Measurements from ENCODE around the gene CACNA2D3.
"Not testable (repeated sequence)": the region's sequence is repeated elsewhere in the genome, so short reads cannot be mapped to it uniquely, and the experiment has no call there.

CACNA2D3 gene

GRCh38 chr3:54378184-54378583 is 255.8 kb downstream of the CACNA2D3 start:
- no peak for DNase-seq

DNA sequence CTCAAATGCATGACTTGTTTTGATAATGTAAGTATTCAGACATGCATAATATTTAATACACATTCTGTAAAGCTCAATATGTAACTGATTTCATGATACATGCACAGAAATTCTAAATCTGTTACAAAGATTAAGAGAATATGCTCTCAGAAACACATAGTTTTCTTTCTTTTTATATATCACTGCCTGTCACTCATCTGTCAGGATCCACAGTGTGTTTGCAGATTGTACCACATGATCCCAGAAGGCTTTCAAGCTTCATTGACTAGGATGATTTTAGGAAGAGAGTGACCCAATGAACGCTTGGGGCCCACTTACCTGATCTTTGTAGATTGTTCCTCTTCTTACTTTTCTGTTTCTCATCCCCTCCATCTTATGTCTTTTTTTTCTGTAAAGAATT is 261.9 kb downstream of the CACNA2D3 start:
- DNase-seq, result no peak

GRCh38 chr3:54390582-54390981 is 268.2 kb downstream of the CACNA2D3 start:
- DNase-seq, result no peak

DNA sequence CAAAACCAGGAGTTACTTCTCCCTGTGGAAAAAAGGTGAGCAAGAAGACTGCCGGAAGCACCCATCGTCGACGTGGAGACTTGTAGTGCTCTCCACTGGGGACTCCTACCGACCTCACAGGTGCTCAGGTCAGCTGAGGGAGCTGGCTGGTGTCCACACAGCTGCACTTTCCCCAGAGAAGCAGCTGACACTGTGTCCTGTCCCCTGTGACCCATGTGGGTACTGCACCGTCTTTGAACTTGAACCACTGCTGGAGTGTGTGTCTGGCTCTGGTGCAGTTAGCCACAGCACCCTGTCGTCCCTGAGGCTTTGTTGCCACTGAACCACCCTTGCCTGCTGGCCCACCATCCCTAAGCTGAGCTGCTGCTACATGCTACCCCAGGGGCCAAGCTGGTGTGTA is 270.8 kb downstream of the CACNA2D3 start:
- DNase-seq, result no peak

DNA sequence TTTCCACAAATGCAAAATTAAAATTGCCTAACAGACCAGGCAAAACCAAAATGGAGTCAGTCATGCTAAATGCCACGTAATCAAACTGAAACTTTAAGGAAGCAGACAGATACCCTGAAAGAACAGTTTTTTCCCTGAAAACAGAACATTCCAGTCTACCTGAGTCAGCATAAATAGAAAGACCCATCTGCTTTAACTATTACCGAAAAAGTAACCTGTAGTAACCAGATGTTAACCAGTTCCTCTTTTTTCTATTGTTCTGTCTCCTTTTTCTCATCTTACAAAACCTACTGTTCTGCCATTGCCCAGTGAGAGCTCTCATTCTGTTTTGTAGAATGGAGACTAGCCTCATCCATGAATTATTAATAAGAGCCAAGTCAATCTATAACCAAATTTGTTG is 286.0 kb downstream of the CACNA2D3 start:
- no peak for DNase-seq

DNA sequence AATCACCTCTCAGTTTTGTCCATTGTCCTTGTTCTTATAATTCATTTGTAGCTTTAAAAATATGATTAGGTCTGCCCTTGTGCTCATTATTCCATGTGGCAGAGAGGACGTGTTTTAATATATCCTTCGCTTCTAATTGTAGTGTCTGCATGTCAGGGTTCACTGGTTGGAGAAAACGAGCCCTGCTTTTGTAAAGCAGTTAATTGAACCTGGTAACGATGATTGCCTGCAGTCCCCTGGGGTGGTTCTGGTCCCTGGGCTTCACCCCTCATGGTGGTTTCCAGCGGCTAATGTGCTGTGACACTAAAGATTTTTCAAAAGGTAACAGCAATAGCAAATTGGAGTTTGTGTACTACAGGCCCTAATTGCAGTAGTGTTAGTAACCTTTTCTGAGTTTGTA is 299.6 kb downstream of the CACNA2D3 start:
- DNase-seq, result peak; percentile 36

GRCh38 chr3:54424292-54424691 is 301.9 kb downstream of the CACNA2D3 start:
- DNase-seq, result no peak

DNA sequence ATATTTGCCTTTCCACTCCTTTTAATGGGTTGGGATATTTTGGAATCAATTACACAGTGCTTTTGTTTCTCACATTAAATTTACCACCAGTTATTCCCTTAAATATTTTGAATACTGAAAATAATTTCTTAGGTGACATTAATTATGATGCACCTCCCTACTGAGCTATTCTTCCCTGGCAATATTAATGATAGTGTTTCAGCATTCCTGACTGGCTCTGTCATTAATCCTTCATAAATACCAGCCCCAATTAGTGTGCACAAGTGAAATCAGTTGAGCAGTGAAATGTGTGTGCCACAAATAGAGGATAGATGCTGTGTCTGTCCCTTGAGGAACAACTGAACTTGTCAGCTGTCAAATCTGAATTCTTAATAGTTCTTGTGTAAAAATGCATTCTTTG is 304.0 kb downstream of the CACNA2D3 start:
- DNase-seq, result peak; percentile 53

DNA sequence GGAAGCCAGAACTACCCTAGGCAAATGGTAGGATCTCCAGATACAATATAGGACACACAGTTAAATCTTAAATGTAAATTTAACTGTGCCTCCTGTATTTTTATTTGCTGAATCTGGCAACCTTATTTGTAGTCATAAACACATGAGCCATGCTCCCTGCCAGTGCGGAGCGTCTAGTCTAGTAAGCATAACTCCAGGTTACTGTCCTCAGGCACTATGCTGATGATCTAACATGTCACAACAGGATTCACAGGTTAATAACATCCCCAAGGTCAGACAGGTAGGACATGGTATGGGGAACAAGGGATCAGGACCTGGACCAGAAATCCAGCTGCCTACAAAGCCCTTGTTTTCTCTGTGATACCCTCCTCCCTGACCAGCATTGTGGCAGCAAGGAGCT is 305.1 kb downstream of the CACNA2D3 start:
- no peak for DNase-seq

GRCh38 chr3:54427941-54428871 is 305.9 kb downstream of the CACNA2D3 start:
- DNase-seq, result peak; percentile 83

GRCh38 chr3:54432975-54433374 is 310.6 kb downstream of the CACNA2D3 start:
- DNase-seq, result no peak

DNA sequence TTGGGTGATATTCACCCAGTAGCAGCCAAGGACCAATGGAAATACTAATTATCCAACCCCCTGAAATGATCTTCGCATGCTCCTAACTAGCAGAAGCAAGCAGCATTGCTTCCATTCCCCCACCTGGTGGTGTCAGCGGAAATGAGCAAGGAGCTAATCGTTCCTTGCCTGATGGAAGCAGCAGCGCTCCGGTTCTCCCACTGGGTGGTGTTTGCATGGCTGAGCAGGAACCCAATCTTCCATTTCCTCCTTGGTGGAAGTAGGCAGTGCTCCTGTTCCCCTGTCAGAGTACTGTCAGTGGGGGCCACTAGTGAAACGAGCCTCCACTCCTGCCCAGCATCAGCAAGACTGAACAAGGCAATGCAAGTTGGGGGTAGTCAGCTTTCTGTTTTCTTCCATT is 311.5 kb downstream of the CACNA2D3 start:
- DNase-seq, result no peak

DNA sequence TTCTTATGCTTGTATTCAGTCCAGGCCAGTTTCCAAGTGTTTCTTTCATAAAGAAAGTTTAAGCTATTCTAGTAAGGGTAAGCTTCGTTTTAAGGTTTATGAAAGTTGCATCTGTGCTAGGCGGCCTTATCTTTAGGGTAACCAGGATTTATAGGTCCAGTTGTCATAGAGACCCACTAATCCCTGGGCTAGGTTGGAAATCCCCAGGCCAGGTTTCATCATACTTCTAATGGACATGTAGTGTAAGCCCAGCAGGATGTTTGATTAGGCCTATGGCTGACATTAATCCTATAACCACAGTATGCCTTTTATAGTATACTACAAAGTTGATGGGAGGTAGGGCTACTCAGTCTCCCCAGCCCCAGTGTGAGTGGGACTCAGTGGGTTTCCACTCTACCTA is 312.4 kb downstream of the CACNA2D3 start:
- DNase-seq, result no peak

DNA sequence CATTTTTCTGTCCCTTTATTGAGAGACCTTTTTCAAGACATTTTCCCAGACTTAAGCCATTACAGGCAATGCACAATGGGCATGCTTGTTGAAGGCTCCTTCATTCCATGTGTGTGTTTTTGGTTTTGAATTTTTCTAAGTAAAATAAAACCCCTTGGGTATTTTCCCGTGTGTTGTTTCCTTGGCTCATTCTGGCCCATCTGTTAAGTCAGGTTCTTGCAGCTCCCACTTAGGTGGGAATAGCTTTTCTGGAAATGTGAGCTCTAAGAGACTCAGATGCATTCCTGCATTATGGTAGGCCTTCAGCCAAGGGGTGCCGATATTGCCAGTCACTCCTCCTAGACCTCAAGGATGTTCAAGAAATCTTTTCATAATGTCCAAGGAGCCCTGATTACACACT is 314.9 kb downstream of the CACNA2D3 start:
- DNase-seq, result no peak

- DNase-seq, result no peak
Observed at GRCh38 chr3:54443561-54444161, 321.3 kb downstream of the CACNA2D3 start.

DNA sequence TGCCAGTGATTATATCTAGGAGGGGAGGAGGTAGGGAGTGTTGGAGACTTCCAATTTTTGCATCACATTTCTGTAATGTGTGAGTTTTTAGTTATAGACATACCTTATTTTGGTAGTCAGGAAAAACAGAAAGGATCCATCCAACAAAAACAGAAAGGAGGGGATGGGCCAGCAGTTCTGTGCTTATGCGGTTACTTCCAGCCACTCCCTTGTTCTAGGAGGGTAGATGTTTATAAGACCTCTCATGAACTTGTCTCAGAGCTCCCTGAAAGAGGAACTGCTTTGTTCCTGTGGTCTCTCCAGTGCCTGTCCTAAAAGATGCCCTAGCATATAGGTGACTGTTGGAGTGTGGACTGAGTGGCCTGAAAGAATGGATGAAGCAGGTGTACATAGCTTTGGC is 323.3 kb downstream of the CACNA2D3 start:
- no peak for DNase-seq

DNA sequence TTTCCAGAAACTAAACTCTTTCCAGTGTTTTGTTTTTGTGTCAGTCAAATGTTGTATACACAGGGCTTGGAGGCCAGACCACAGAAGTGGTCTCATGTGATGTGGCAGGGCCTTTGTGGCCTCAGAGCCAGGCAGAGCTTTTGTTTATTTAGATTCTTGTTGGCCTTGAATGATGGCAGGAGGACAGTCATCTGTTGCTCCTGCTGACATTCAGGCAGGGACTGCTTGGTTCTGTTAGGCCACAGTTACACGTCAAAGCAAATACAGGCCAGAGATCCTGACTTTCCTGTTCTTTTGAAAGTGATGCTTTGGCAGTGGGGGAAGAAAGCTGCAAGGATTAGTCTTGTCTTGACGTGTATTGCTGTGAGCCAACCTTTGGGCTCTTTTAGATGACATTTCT is 325.1 kb downstream of the CACNA2D3 start:
- no peak for DNase-seq

- DNase-seq, result no peak
Observed at GRCh38 chr3:54454806-54455205, 332.5 kb downstream of the CACNA2D3 start.

DNA sequence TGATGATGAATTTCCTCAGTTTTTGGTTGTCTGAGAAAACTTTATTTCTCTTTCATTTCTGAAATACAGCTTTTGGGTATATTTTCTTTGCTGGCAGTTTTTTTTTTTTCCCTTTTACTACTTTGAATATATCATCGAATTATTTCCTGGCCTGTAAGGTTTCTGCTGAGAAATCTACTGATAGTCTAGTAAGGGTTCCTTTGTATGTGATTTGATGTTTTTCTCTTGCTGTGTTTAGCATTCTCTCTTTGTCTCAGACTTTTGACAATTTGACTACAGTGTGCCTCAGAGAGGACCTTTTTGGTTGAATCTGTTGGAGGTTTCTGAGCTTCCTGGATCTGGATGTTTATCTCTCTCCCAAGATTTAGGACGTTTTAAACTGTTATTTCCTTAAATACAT is 336.0 kb downstream of the CACNA2D3 start:
- DNase-seq, result no peak

DNA sequence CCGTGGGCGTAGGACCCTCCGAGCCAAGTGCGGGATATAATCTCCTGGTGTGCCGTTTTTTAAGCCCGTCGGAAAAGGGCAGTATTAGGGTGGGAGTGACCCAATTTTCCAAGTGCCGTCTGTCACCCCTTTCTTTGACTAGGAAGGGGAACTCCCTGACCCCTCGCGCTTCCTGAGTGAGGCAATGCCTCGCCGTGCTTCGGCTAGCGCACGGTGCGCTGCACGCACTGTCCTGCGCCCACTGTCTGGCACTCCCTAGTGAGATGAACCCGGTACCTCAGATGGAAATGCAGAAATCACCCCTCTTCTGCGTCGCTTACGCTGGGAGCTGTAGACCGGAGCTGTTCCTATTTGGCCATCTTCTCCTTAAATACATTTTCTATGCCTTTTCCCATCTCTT is 342.2 kb downstream of the CACNA2D3 start:
- not testable (repeated sequence) for DNase-seq

DNA sequence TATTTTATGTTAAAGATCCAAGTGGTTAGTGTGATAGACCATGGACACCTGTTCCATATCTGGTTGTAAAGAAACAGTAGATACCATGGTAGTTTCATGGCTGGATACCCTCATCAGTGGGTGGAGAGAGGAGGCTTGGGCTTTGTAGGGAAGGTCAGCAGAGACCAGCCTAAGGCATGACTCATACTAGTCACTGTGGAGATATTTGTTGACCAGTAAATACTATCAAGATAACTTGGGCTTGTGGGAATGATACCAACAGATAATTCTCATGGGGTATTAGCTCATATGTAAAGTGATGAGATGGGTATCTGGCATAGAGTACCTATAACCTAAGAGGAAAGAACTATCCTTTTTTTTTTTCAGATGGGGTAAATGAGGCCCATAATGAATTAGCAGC is 354.5 kb downstream of the CACNA2D3 start:
- no peak for DNase-seq

DNA sequence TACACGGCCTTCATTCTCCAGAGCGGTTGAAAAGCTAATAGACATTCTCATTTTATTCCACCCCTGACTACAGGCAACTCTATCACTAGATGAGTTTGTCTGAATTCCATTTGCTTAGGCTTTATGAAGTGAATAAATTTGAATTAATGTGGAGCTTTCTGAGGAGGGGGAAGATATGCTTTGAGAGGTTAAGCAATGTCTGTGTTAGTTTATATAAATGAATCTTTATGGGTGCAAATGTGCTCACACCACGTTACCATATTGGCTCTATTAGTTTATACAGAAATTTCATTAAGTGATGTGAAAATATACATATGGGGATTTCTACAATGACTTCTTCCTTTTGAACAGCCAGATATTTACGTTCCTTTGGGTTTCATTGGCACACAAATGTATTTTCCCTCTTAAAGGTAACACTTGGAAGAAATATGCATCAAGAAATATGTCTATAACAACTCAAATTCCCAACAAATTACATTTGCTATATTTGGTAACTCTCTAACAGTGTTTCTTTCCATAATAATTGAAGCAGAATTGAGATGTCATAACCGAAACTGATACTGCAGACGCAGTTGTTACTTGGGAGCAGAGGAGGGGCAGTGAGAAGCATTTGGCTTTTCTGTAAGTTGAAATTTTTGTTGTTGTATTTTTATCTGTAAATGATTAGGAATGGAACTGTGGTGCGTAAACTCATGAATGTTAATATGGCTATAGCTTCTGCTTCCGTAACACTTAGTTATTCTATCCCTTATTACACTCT is 359.4 kb downstream of the CACNA2D3 start:
- no peak for DNase-seq

GRCh38 chr3:54484334-54484733 is 362.0 kb downstream of the CACNA2D3 start:
- no peak for DNase-seq

DNA sequence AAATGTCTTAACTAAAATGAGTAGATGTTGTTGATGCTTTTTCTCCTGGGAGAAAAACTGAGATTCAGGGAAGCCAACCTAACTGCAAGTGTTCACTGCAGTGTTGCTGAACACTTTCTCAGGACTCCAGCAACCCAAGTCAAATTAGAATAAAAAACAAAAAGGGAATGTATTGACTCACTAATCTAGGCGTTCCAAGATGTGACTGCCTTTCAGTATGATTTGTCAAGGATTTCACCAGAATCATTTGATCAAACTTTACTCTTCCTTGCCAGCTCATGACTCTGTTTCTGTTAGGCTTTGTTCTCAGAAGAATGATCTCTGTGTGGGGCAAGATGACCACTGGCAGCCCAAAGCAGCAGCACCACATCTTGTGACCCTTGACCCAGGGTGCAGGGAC is 364.0 kb downstream of the CACNA2D3 start:
- DNase-seq, result no peak
